Medulla oblongata (tissue), 1 donor: Measurements from ENCODE around the gene IGF1.

Experiments
- DNase-seq: peaks from one replicate; pipeline ENCODE4 v3.0.0-alpha.2; 2015; ENCODE audit errors: extremely low spot score

IGF1 gene

DNA sequence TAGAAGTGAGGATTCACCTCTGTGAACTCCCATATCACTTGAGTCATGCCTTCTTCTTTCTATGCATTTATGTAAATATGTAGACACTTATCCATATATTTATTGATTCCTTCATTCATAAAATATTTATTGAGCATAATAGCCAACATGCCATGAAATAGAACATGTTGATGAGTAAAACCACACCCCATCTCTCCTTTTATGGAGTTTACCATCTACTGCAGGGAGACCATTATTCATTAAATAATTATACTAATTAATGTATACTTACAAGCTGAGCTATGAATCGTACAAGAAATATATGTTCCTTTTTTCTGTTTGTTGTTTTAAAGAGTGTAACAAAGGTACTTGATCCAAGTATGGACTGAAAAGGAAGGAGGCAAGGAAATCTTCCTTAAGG is 17.4 kb upstream of the IGF1 start:
- DNase-seq: no peak

DNA sequence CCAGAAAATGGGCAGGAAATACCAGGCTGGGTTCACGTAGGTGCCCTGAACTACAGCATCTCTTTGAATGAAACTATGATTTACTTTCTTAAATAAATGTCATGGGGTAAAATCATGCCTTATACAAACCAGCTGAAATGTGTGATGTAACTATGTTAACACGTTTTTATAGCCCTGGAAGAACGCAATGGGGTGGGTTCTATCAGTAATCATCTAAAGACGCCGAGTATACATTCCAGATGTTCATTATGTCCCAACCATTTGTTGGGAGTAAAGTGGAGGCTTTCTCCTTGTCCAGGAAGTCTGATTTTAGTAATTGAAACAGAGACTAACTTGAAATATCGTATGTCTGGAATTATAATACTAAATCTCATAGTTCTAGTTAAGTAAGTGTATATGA is 16.2 kb upstream of the IGF1 start:
- no peak for DNase-seq

DNA sequence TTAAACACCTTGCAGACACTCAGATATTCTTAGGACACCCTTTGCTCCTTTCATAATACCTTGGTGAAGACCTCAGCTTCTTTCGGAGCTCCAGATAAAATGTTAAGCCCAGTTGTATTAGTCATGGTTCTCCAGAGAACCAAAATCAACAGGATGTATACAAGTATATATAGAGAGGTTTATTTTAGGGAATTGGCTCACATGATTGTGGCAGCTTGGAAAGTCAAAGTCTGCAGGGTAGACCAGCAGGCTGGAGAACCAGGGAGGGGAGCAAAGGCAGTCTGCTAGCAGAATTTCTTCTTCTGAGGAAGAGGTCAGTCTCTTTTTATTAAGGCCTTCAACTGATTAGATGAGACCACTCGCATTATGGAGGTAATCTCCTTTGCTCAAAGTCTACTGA is 6.9 kb upstream of the IGF1 start:
- DNase-seq: no peak

DNA sequence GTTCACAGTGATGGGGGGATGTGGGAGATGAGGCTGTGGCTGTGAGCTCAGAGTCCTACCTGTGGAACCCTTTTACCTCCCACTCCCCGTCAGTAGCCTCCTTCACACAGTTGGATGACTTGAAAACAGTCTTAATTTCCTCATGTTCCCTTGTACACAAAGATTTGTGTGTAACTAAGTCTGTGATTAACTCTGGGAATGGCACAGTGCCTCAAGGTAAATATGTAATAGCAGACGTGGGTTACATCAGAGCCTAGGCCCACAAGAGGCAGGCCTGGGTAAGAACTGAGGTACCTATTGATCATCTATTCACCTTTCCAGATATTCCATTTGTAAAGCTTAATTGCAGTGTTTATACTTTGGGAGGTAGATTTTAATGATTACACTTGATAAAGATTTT is 5.8 kb upstream of the IGF1 start:
- DNase-seq: no peak

DNA sequence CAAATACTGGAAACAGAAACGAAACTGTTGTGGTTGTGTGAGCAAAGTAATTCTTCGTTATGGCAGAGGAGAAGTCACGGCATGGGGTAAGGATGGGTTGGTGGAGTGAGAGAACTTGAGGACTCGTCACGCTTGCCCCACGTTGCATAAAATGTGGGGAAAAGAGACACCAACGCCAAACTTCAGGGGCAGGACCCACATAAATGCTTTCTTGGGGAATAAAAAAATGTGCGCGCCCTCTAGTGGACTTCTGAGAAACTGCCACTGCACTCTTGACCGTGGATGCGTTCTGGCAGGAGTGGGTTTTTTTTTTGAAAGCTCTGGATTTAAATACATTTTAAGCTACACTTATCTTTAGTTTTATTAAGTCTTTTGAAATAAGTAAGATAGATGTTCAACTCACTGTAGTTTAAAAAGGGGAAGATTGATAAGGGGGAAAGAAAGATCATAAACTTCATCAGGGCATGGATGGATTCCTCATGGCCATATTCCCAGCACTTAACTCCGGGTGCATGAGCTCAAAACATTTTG is 4.1 kb upstream of the IGF1 start:
- peak; percentile 78 for DNase-seq

DNA sequence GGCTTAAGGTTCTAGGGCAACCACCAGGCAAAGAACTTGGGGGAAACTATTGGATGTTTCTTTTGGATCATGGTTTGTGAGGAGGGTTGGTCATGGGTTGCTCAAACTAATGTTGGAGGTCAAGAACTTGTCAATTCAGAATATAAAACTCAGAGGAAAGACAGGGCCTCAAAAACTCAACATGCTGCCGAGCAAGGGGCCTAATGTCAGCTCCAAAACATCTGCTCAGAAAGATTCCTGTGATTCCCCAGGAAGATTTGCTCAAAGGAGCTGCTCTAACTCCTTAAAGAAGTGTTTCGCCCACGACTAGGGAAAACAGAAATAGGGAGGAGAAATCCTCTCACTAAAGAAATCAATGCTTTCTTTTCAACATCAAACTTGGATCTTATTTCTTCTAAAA is 3.7 kb upstream of the IGF1 start:
- no peak for DNase-seq

DNA sequence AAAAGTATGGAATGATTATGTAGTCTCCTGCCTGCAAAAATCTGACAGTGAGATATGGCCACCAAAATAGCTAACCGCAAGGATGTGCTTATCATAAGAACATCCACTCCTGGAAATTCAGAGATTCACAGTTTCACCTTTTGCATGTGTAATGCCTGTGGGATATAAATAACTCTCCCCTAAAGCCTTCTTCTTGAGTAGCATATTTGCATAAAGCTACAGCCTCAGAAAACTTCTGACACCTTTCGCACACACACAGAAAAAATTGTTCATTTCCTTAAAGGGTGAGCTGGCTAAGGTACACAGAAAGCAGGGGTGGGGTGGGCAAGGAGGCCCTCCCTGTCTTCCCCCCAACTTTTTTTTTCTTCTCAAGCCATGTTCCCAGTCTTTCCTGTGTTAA is 3.1 kb upstream of the IGF1 start:
- DNase-seq: no peak

DNA sequence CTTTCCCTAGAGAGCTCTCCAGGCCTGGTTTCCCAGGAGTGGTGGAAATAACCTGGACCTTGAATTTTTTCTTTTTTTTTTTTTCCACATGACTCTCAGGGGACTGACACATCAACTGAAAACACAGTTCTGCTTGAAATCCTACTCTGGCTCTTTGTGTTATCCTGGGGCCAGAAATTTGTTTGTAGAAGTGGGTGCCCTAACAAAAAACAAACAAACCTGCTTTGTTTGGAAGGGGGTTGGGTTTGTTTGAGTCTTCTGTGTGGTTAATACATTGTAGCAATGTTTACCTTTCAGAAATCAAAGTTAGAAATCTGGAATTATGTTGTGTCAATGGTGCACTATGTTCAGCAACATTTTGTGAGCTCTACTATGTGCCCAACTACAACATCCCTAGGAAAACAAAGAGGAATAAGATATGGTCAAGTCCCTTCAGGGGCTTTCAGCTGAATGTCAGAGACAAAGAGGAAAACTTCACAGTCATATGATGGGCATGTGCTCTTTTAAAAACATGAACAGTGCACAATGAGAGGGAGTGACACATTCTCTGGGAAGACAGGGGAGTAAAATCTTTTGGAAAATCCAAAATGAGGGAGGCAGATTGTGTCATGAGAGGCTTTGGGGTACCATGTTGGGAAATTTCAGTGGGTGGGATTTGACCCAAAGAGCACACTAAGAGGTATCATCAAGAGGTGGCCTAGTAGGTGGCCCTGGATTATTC is 1.5 kb upstream of the IGF1 start:
- no peak for DNase-seq

DNA sequence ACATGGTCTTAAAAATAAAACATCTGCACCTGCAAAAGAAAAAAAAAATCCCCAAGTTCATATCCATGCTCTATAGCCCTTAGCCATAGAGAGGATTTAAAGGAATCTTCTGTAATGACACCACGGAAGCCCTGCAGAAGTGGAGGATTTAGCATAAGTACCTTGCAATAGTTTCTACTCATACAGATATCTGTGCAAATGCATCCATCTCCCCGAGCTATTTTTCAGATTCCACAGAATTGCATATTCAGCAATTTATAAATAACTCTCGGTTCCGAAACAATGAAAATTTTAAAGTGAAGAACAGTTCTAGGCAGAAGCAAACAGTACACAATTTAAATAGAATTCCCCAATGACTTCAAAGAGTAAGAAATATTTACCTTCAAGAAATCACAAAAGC is 424 bp downstream of the IGF1 start:
- no peak for DNase-seq

DNA sequence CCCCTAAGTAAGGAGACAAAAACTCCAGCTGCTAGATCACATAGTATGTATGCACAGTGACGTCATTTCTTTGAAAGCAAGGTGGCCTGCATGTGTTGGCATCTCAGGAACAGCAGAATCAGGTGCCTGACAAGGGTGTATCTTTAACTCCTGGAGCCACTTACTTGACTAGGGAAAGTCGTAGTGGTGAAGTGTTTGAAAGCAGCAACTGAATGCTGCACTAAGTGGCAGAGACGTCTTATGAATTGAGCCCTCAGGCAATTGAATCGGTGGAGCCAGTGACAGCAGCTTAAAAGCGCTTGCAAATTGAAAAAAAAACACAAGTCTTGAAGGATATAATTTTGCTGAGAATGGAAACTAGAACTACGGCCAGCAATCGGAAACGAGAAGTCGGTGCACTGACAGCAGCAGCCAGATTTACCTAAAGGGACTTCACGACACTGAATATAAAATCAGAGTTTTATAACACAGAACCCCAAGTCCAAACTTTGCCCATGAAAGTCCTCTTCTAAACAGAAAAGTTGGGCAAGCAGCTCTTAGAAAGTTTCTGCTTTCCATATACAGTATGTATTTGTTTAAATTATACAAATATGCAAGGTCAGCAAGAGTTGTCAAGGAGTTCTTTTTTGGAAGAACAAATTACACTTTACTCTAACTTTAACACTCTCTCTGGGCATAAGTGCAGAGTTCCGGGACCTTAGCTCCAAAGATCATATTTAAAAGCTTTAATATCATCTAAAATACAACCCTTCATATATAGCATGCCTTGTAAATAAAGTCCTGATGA is 1.1 kb downstream of the IGF1 start:
- DNase-seq: peak; percentile 52

DNA sequence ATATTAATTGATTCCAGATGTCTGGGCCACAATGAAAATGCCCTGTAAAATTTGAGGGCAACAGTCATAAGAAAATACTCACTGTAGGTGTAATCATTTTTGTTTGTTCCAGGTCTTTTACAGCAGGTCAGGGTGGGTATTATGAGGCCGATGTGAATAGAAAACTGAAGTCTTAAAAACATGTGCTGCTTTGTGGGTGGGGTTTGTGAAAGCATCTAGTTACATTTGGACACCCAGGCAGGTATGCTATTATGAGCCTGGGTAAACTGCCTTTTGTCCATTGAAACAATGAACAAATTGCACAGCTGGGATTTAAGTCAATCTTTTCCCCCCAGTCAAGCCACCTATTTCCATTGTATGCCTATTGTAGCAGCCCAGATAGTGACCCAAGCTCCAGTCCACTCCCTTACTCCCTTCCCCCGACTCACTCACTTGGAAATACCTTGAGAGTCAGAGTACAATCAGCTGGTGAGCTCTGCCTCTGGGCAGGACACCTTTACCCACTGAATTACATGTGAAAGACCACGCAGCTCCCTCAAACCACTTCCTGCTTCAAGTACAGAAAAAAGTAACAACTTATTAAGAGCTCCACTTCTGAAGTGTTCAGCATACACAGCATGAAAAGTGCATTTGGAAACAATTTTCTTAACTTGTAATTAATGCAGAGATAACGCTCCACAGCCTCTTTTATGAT is 1.8 kb downstream of the IGF1 start:
- no peak for DNase-seq

DNA sequence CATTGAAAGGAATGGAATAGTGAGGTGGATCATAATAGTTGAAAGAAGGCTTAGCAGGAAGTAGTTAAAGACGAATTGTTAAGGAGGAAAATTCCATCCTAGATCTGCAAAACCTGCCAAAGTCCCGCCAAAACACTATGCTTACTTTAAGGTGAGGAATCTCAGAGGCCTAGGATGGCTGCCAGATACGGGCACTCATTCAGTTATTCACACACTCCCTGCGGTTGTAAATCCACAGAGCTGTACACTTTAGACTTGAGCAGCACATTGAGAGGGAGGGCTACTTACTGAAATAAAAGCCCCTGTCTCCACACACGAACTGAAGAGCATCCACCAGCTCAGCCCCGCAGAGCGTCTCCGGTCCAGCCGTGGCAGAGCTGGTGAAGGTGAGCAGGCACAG is 5.0 kb downstream of the IGF1 start:
- DNase-seq: no peak

DNA sequence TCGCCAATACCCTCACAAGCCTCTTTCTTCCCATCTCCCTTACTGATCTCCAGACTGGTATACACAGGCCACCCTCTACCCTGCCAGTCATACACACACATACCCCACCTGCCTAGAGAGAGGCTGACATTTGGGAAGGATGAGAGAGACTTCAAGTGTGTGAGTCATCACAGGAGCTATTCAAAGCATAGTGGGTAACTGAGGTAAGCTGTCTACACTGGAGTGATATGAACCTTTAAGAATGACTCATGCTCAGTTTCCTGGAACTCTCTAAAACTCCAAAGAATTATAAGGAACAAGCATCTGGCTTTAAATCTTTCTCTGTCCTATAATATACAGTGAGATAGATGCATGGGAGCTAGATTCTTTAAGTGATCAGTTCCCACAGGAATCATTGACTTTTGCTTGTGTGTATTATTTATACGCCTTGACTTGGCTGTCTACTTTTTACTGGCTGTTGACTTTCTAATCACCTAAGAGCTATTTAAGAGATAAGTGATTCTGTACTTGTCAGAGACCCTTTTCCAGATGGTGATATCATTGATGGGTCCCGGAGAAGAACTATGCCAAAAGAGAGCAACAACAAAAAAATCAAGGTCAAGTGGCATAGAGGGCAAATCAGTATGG is 5.8 kb downstream of the IGF1 start:
- no peak for DNase-seq

DNA sequence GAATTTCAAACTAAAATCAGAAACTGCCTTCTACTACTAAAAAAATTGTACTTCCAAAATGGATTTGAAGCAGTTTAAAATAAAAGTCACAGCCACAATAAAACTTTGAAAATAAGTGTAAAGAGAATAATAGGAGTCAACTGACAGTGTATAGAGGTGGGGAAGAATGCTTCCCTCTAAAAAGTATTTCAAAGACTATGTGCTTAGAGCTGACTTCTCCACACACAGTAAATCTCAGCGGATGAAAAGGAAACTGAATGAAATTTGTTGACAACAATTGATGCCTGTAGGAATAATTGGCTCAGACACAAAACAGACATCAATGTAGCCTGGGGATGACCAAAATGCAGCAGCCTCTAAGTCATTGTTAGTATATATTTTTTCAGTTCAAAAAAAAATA is 7.9 kb downstream of the IGF1 start:
- no peak for DNase-seq

DNA sequence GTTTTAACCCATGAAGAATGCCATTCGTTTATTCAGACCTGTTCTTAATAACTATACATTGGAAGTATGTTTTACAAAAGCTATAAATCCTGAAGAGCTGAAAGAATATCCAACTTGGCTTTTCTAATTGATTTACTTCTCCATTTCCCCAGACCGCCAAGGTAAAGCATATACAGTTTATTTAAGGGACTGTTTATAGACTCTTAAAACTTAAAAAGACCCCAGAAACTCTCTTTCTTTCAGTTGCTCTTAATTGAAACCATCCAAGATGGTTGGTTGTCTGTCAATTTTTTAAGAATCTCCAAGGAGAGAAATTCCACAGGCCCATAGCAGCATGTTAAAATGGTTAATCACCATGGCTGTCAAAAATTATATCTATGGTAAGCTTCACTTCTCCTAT is 8.8 kb downstream of the IGF1 start:
- no peak for DNase-seq

DNA sequence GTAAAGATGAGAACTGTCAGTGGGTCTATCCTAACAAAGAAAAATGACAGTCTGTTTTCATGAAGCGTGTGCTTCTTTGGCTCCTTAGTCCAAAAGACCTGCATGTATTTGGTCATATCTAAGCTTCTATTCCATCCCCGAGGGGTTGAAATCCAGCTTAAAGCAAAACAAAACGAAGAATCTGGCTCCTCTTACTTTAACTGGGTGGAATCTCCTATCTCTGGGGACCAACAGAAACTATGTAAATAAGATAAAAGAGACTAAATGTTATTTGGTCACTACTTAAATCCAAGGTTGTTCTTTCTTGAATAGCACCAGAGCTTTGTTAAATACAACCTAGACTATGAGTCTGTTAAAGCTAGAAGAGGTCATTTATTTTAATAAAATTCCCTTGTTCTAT is 9.4 kb downstream of the IGF1 start:
- no peak for DNase-seq

DNA sequence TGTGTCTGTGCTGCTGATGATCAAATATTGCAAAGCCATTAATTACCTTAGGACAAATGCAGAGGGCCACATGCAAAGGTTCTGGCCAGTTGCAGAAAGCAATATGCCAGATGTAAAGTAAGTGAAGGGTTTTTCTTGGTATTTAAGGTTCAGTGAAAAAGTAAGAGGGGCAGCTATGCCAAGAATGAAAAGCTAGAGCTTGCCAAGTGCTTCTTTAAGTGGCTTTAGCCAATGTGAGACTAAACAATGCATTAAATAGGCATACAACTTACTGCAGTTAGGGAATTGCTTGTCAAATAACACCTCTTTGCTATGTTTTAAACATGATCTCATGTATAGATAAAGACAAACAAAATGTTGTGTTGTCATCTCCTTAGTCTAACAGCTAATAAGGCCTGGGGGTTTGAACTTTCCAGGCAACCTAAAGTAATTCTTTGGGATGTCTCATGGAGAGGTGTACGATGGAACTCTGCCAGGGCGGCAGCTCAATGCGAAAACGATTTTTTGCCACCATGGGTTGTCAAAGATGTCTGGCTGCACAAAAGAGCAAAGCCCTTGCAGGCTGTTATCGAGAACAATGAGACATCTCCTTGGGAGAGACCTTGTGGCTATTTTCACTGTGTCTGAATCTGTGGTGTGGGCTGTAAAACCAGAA is 12.0 kb downstream of the IGF1 start:
- no peak for DNase-seq

DNA sequence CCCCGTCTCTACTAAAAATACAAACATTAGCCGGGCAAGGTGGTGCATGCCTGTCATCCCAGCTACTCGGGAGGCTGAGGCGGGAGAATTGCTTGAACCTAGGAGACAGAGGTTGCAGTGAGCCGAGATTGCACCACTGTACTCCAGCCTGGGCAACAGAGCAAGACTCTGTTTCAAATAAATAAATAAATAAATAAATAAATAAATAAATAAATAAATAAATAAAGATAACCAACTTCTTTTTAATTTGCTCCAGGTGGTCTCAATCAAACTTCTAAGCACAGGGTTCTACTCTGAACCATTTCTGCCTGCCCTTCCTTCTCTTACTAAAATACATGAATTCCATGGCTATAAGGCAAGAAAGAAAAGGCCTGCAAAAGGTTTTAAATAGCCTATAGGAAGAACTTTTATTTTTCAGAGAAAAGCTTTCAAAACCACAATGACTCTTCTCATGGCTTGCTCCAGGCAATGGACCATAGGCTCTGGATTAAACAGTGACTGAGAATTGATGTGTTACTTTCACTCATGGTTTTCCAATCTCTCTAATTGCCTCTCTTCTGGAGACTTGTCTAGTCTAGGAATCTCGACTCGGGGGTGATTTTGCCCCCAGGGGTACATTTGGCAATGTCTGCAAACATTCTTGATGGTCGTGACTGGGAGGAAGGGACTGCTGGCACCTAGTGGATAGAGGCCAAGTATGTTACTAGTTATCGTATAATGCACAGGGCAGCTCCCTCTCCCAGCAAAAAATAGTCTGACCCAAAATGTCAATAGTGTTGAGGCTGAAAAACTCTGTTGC is 14.4 kb downstream of the IGF1 start:
- no peak for DNase-seq

DNA sequence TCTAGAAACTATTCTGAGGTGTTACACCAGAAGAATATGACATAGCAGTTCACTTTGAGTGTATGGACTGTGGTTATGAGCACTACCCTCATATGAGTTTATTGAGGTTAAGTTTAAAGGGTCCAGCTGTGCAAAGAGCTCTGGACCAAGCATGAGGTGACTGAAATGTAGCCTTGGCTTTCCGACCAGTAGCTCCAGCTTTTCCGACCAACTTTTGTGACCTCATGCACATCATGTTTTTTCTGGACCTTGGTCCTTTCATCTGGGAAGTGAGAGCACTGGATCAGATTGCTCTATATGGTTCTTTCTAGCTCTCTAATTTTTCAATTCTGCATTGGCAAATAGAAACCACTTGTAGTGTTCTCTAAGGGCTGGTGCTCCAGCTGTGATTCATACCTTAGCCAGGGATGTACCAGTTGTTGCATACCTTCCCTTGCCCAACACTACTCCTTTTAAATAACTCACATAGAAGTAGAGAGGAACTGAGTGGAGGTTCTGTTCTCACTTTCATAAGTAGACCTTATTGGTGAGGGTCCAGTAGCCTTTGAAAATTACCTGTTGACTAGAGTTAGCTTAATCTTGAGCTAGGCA is 16.6 kb downstream of the IGF1 start:
- no peak for DNase-seq

DNA sequence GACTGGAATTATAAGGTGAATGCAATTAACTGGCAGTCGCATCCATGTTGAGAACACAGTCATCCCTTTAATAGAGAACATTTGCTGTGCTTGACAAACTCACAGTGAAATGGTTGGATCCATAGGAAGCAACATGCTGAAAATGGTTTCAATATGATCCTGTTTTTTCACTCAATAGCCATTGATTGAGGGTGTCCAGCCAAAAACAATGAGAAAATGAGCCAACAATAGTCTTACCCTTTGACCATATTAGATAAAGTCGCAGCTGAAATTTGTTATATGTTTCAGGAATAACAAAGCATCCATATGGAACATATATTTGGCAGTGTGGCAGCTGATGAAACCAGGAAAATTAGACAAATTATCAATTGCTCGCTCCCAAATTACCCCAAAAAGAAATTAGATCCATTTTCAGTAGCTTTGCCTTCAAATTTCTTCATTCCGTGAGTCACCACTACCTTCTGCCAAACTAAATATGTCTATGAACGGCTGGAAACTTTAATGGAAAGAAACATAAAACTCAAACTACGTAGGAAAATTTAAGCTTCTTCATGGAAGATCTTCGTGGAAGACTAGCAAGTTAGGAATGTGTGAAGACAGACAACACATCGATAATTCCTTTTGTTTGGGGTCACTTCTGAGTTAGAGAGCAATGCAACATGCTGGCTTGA is 17.4 kb downstream of the IGF1 start:
- DNase-seq: no peak
